HG02973 (cell line): ENCODE data around the gene INAFM2.

ENCODE experiments used
- ATAC-seq: cut with Tn5 transposase; IDR thresholded peaks from one replicate; pipeline ENCODE4 v1.9.1; 2021; ENCODE audit warnings: moderate library complexity; ENCODE audit not compliant: unreplicated experiment

The INAFM2 gene

DNA sequence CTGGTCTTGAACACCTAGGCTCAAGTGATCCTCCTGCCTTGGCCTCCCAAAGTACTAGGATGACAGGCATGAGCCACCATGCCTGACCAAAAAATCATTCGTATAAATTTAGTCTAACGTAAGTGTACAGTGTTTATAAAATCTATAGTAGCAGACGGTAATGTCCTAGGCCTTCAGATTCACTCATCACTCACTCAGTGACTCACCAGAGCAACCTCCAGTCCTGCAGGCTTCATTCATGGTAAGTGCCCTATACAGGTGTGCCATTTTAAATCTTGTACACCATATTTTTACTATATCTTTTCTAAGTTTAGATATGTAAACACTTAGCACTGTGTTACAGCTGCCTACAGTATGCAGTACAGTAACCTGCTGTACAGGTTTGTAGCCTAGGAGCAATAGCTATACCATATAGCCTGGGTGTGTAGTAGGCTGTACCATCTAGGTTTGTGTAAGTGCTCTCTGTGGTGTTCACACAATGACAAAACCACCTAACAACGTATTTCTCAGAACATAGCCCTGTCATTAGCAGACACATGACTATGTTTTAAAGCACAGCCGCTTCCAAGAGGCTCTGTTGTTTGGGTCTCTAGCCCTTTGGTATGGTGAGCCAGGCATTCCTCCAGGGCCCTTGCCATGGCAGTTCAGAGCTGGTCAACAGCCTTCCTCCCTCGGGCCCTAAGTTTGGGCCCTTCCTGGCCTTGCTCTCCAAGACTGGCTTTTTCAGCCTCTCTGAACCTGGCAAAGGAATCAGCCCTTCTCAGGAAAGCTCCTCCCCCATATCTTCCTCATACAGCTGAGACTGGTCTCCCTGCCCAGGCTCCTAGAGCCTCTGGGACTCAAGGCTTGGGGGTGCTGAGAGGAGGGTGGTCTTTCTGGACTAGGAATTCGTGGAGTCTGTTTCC is 19.2 kb downstream of the INAFM2 start:
- no peak for ATAC-seq

DNA sequence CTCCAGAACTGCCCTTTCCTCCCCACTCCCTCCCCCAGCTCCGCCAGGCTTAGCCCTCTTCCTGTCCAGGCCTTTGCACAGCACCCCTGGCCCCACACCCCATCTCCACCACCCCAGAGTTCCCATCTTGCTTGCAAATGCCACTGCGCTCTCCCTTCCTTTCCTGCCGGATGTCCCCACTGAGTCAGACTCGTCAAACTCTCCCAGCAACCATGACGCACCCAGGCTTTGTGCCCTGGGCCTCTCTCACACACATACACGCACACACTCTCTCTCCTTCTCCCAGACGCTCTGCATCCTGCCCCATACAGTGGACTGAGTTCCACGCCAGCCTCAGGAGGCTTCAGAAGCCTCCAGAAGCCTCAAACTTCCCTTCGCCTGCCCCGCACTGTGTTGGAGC is 20.0 kb downstream of the INAFM2 start:
- ATAC-seq = no peak

DNA sequence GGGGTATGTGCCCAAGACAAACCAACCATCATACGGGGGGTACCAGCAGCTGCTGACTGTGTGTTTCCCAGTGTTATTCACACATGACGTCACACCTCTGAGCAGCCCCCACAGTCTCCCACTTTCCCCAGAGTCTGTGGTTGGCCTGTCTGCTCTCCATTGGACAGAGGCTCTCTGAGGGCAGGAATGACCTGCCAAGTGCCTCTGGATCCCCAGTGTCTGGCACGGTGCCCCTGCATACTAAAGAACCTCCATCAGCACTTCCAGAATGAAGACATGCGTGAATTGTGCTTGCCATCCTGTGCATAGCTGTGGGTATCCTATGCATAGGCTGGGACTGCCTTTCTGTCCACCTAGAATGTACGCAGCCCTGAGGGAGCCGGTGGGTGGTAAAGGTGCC is 20.7 kb downstream of the INAFM2 start:
- ATAC-seq = no peak

- no peak for ATAC-seq
These were observed 21.2 kb downstream of the INAFM2 start for GRCh38 chr15:40344631-40345120.

DNA sequence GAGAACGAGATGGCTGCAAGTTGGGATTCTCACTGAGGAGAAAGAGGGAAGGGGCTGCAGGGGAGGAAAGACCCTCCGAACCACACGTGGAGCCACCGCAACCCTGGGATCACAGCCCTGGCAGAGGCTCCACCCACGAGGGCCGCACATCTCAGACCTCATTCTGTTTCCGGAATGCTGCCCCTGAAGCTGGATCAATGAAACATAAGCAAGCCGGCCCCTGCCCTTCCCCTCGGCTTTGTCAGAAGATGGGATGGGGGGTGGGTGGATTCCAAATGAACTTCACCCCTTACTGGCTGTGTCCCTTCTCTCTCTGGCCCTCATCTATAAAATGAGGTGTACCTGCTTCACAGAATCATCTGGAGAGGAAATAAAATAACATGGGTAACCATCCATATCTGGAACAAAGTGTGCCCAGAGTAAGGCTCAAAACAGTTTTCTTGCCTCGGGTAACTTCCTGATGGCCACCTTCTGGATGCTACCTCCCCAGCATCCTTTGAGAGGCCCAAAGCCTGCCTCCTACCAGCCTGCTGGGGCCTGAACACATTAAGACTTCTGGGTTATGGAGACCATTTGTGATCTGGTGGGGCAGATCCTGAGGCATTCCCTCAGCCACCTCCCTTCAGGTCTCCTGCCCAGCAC is 21.9 kb downstream of the INAFM2 start:
- ATAC-seq = no peak

DNA sequence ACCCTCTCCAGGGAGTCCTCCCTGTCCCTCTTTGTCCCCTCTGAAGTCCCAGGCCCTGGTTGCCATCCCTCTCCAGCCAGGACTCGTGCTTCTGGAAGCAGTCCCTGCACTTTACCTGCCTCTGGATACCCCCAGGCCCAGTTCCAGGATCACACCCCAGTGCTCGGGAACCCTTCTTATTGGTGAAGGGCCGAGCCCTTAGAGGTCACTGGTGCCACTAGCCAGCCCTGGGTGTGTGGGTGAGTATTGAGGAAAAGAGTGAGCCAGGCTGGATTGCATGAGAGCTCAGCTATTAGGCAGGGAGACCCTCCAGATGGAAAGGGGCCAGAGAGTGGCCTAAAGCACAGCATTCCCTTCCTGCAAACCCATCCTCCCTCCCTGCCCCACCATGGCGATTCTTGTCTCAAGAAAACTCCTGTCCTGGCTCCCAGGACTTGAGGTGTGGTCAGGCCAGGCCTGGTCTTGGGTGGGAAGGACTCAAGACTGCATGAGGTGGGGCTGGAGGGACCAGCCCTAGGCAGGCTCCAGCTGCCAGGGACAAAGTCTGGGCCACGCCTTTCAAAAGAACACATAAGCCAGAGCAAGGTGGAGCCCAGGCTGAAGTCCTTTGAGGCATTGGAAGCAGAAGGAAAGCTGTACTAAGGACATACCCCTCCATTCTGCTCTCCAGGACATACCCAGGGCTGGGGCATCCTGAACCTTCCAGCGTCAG is 22.5 kb downstream of the INAFM2 start:
- ATAC-seq = no peak

DNA sequence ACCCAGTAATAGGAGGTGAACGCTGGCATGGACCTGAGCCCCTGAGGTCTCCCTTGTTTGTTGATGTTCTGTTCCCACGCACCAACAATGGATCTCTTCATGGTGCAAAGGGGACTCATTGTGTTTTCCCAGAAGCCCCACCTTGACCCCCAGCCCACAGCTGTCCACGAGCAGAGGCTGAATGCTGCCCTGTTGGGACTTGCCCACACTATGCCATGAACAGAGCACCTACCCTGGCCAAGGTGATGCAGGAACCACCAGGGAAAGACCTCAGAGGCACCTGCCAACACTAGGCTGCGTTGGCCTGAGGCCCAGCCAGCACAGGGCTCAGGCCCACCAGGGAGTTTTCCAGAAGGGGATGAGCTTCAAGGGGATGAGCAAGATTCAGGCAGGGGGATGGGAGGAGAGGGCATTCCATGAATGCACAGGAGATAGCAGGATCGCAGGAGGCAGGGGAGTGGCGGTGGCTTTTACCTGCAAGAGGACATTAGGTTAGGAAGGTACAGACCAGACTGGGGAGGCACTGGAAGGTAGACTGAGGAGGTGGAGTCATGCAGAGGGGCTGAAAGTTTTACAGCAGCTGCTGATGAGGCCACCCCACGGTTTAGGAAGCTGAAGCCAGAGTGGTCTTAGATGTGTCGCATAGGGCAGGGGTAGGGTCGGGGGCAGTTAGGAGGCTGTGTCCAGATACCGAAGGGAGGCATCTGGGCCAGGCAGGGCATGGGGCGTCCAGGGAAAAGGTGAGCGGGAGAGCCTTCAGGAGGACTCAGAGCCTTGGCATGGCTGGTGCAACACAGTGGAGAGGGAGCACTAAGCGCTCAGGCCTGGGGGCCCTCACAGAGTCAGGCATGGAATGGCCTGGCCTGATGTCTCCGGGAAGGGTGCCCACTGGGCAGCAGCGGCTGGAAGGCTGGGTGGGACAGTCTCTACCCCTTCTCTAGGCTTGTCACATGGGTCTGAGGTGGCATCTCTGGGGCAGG is 23.4 kb downstream of the INAFM2 start:
- ATAC-seq = no peak

GRCh38 chr15:40347559-40348473 is 24.3 kb downstream of the INAFM2 start:
- ATAC-seq = no peak

DNA sequence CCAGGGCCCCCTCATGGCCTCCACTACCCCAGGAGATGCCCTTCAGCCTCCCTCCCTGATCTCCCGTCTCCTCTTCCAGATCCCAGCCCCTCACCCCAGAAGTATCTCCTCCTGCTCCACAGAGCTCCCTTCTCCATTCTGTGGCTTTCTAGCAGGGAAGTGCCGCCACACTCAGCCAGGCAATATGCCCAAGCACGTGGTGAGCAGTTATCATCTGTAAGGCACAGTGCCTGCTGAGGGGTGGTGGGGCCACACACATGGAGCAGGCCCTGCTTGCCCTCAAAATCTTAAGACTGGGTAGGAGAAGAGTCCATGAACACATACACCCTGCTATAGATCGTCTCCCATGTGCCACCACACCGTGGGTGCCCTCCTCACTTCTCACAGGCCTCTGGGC is 25.0 kb downstream of the INAFM2 start:
- no peak for ATAC-seq

GRCh38 chr15:40349163-40349562 is 25.7 kb downstream of the INAFM2 start:
- no peak for ATAC-seq

- no peak for ATAC-seq
These were observed 28.9 kb downstream of the INAFM2 start for GRCh38 chr15:40352281-40352901.

GRCh38 chr15:40353697-40354096 is 30.2 kb downstream of the INAFM2 start:
- ATAC-seq = no peak

DNA sequence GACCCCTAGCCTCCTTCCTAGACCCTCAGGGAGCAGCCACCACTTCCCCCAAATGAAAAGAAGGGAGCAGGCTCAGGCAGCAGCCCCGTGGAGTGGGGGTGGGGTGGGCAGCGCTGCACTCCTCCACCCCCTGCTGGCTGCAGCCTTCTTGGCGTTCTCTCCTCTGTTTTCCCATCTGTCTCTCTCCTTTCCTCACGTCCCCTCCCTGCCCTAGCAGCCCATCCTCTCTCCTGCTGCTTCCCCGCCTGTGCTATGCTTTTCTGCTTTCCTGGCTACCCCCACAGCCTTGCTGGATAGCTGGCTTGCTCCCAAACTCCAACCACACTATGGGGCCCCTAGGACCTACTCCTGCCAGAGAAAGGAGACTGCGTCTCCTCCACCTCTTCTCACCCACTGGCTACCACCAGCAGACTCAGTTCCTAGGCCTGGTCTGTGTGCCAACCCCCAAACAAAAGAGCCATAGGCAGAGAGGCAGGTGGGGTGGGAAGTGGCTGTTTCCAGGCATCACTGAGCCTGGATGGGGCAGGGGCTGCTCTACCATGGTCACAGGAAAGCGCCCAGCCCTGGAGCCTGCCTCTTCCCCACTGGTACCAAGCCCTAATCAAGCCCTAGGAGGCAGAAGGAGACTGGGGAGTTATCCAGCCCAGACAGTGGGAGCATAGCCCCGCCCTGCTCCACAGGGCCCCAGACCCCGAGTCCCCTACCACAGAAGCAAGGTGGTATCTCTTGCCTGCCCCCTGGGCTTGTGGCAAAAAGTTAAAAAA is 31.1 kb downstream of the INAFM2 start:
- ATAC-seq = no peak

DNA sequence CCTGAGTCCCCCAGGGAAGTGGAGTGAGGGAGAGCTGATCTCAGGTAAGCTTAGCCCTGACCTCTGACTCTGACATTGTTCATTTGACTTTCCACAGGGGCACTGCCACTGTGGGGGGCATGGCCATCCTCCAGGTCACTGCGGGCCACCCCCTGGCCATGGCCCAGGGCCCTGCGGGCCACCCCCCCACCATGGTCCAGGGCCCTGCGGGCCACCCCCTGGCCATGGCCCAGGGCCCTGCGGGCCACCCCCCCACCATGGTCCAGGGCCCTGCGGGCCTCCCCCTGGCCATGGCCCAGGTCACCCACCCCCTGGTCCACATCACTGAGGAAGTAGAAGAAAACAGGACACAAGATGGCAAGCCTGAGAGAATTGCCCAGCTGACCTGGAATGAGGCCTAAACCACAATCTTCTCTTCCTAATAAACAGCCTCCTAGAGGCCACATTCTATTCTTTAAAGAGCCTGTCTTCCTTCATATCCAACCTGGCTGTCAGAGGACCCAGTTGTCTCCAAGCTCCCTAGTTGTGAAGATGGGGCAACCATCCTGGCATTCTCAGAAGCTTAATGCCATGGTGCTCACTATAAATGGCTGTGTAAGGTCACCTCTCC is 32.6 kb downstream of the INAFM2 start:
- no peak for ATAC-seq

GRCh38 chr15:40357246-40357645 is 33.8 kb downstream of the INAFM2 start:
- no peak for ATAC-seq

- ATAC-seq = peak; percentile 68
These were observed 34.4 kb downstream of the INAFM2 start, which contains the start of gene DISP2 for GRCh38 chr15:40357723-40358470. DISP2 (plus strand) TSS chr15:40358219; CDS start chr15:40358322, 103 bp downstream.
